ENCODE measurements around the gene HDAC9. TPM values are rescaled to one million over a fixed set of nuclear protein-coding genes. Genes with fewer than 3 reads are reported as not detected.
A peak's percentile ranks its signal among the peaks of the same experiment; 100 is the strongest.

HDAC9 gene
- total and polyA plus RNA-seq, 8 donors = 1.3 to 12.3 (median 3.5) TPM

GRCh38 chr7:18577096-18577771 lies 81.7 kb downstream of the HDAC9 start:
- FAIRE-seq = no peak
- intact Hi-C loops (cut with DNase I) = loop anchor here in 1 of 3 donors (10.0 kb wide), 1 partner anchor 222 kb away; no protein-coding TSS in a partner anchor

GRCh38 chr7:18579698-18580097 lies 84.1 kb downstream of the HDAC9 start:
- 66 to 67% methylated on average over 4 of the region's 4 CpGs for WGBS, 2 donors
- Histone ChIP-seq H3K36me3 (no peaks in the 10 kb centered on the region), H3K27ac (no peak overlapping the region), H3K9me3 (no peaks in the 10 kb centered on the region), H3K4me3 (no peak overlapping the region), H3K4me1 (peaks cover 0 to 8% (median 0%) of the 10 kb centered on the region in 3 donors), H3K27me3 (no peaks in the 10 kb centered on the region)
- intact Hi-C loops (cut with DNase I) = loop anchor here in 1 of 3 donors (10.0 kb wide), 1 partner anchor 225 kb away; no protein-coding TSS in a partner anchor
- ATAC-seq = no peak
- DNase-seq = no peak
- no peak for FAIRE-seq
- no peak for TF ChIP-seq CTCF (IDR thresholded peaks at IDR 0.05)

More at GRCh38 chr7:18577096-18577771, 81.7 kb downstream of the HDAC9 start:
- DNase-seq = no peak
- no peak for TF ChIP-seq CTCF (IDR thresholded peaks at IDR 0.05)
- Histone ChIP-seq H3K4me1 (peaks cover 0 to 8% (median 0%) of the 10 kb centered on the region in 3 donors), H3K36me3 (no peaks in the 10 kb centered on the region), H3K9me3 (no peaks in the 10 kb centered on the region), H3K27ac (no peak overlapping the region), H3K4me3 (no peak overlapping the region), H3K27me3 (no peaks in the 10 kb centered on the region)
- no peak for ATAC-seq
- WGBS, 2 donors = 38 to 43% methylated on average over 2 of the region's 2 CpGs

- 12% methylated on average over 1 of the region's 1 CpG for WGBS, 2 donors
- no peaks in the 10 kb centered on the region for H3K27me3 ChIP-seq
- FAIRE-seq (no peak), ATAC-seq (peak in 1 of 4 donors; percentile 43), DNase-seq (no peak)
- intact Hi-C loops (cut with DNase I) = no loop called here
- no peaks in the 10 kb centered on the region for H3K9me3 ChIP-seq
- no peak for TF ChIP-seq CTCF (IDR thresholded peaks at IDR 0.05)
- no peak overlapping the region for H3K27ac ChIP-seq
- H3K4me3 ChIP-seq = no peak overlapping the region
- H3K36me3 ChIP-seq = no peaks in the 10 kb centered on the region
- peaks cover 0 to 8% (median 0%) of the 10 kb centered on the region in 3 donors for H3K4me1 ChIP-seq
Measured at GRCh38 chr7:18580950-18581349, 85.4 kb downstream of the HDAC9 start.

- TF ChIP-seq CTCF (IDR thresholded peaks at IDR 0.05) = no peak
- FAIRE-seq = no peak
- H3K4me1 ChIP-seq = peaks cover 0 to 8% (median 0%) of the 10 kb centered on the region in 3 donors
Measured at GRCh38 chr7:18583305-18583704, 87.8 kb downstream of the HDAC9 start.

GRCh38 chr7:18590241-18590640 lies 94.7 kb downstream of the HDAC9 start:
- H3K4me1 ChIP-seq = no peaks in the 10 kb centered on the region
- no peak overlapping the region for H3K4me3 ChIP-seq
- no peak for DNase-seq
- ATAC-seq = peak in 1 of 4 donors; percentile 29
- no peak overlapping the region for H3K27ac ChIP-seq
- intact Hi-C loops (cut with DNase I) = no loop called here
- no peaks in the 10 kb centered on the region for H3K36me3 ChIP-seq
- 35 to 37% methylated on average over 7 of the region's 7 CpGs for WGBS, 2 donors
- no peaks in the 10 kb centered on the region for H3K9me3 ChIP-seq
- no peak for FAIRE-seq
- H3K27me3 ChIP-seq = no peaks in the 10 kb centered on the region
- no peak for TF ChIP-seq CTCF (IDR thresholded peaks at IDR 0.05)

More at GRCh38 chr7:18583305-18583704, 87.8 kb downstream of the HDAC9 start:
- Histone ChIP-seq H3K4me3 (no peak overlapping the region), H3K9me3 (no peaks in the 10 kb centered on the region), H3K36me3 (no peaks in the 10 kb centered on the region), H3K27me3 (no peaks in the 10 kb centered on the region), H3K27ac (no peak overlapping the region)
- DNase-seq = no peak
- ATAC-seq = no peak
- WGBS, 2 donors = 71 to 80% methylated on average over 2 of the region's 2 CpGs
- intact Hi-C loops (cut with DNase I) = no loop called here

All from pancreas (tissue), 10 donors.